H1 (cell line): ENCODE results near the gene PLCH2. TPM values are rescaled to one million over a fixed set of nuclear protein-coding genes. Genes with fewer than 3 reads are reported as not detected.
A peak's percentile ranks its signal among the peaks of the same experiment; 100 is the strongest.

Experiments used
- CTCF ChIA-PET: fragments of 300-600 bp; sonication (Branson Sonifier 250); formaldehyde crosslinking; loops from one replicate; lab custom pipeline; 2021; ENCODE audit not compliant: partially characterized antibody; lab: Charles Lee
- POLR2A ChIA-PET: fragments of 300-600 bp; sonication (Branson Sonifier 250); formaldehyde crosslinking; loops from one replicate; lab custom pipeline; 2021; ENCODE audit warnings: inconsistent platforms; ENCODE audit not compliant: partially characterized antibody; lab: Charles Lee
- DNase-seq, 2 experiments: peaks; one replicate each; pipeline versions ENCODE4 v3.0.0 to v3.0.0-alpha.2; 2010 to 2022; ENCODE audit warnings: low spot score in 2 of 2, low read depth in 1 of 2, mixed read lengths in 1 of 2
- FAIRE-seq: peaks from 2 replicates; lab custom pipeline; 2011; peaks lifted over from hg19 to GRCh38; lab: Jason Lieb, UNC
- H2AFZ ChIP-seq: 2 replicates; pipeline ENCODE4 v1.8.1; 2012; ENCODE audit warnings: low read length, inconsistent platforms
- H2AK5ac ChIP-seq: 2 replicates; pipeline ENCODE4 v1.6.1; 2013; ENCODE audit warnings: low read depth, low read length
- H2BK120ac ChIP-seq: replicated peaks from 2 replicates; pipeline ENCODE3; 2013; ENCODE audit warnings: low read depth, low read length, inconsistent platforms
- H2BK12ac ChIP-seq: 2 replicates; pipeline ENCODE4 v1.6.1; 2013; ENCODE audit warnings: low read depth, low read length
- H2BK15ac ChIP-seq: 2 replicates; pipeline ENCODE4 v1.6.1; 2013; ENCODE audit warnings: low read length
- H2BK20ac ChIP-seq: 2 replicates; pipeline ENCODE4 v1.6.1; 2013; ENCODE audit warnings: low read length
- H2BK5ac ChIP-seq: 2 replicates; pipeline ENCODE4 v1.6.1; 2013; ENCODE audit warnings: low read depth, low read length
- H3K14ac ChIP-seq: 2 replicates; pipeline ENCODE4 v1.6.1; 2013; ENCODE audit warnings: inconsistent platforms; ENCODE audit not compliant: insufficient read length
- H3K18ac ChIP-seq: 2 replicates; pipeline ENCODE4 v1.6.1; 2013; ENCODE audit warnings: low read length; ENCODE audit errors: extremely low read depth
- H3K23ac ChIP-seq: 2 replicates; pipeline ENCODE4 v1.6.1; 2013; ENCODE audit warnings: inconsistent platforms; ENCODE audit not compliant: insufficient read length
- H3K23me2 ChIP-seq: 2 replicates; pipeline ENCODE4 v1.6.1; 2013; ENCODE audit warnings: low read depth, low read length
- H3K27ac ChIP-seq: 2 replicates; pipeline ENCODE4 v1.6.1; 2011; ENCODE audit warnings: low read depth, low read length, inconsistent platforms
- H3K27me3 ChIP-seq, 4 experiments: replicated peaks in 1 of 4; 1 replicate in 1 of 4; 2 replicates in 3 of 4; pipeline versions ENCODE4 v1.6.1 to v1.8.1; 2011 to 2013; ENCODE audit warnings: low read length in 3 of 4, mild to moderate bottlenecking in 3 of 4, inconsistent platforms in 2 of 4, mixed read lengths in 2 of 4, moderate library complexity in 1 of 4; ENCODE audit not compliant: control insufficient read depth in 3 of 4, insufficient read depth in 3 of 4; ENCODE audit errors: extremely low read depth in 1 of 4
- H3K36me3 ChIP-seq, 4 experiments: 2 replicates each; pipeline versions ENCODE4 v1.6.1 to v1.8.1; 2011 to 2013; ENCODE audit warnings: mild to moderate bottlenecking in 4 of 4, low read length in 3 of 4, moderate library complexity in 2 of 4, control low read depth in 1 of 4, inconsistent platforms in 1 of 4; ENCODE audit not compliant: insufficient read depth in 4 of 4, control insufficient read depth in 2 of 4
- H3K4ac ChIP-seq: replicated peaks from 2 replicates; pipeline ENCODE3; 2013; ENCODE audit warnings: low read length, low read depth, mixed read lengths, inconsistent platforms; ENCODE audit not compliant: insufficient read length
- H3K4me1 ChIP-seq, 4 experiments: replicated peaks in 1 of 4; 1 replicate in 1 of 4; 2 replicates in 3 of 4; pipeline versions ENCODE4 v1.6.1 to v1.8.1; 2011 to 2013; ENCODE audit warnings: low read length in 3 of 4, inconsistent platforms in 2 of 4, mixed read lengths in 1 of 4; ENCODE audit not compliant: insufficient read depth in 4 of 4, control insufficient read depth in 3 of 4
- H3K4me2 ChIP-seq, 2 experiments: 2 replicates each; pipeline versions ENCODE4 v1.6.1 to v1.8.1; 2011 to 2013; ENCODE audit warnings: low read depth in 2 of 2, low read length in 2 of 2, control low read depth in 1 of 2, inconsistent platforms in 1 of 2, mild to moderate bottlenecking in 1 of 2; ENCODE audit not compliant: insufficient read depth in 1 of 2
- H3K4me3 ChIP-seq, 4 experiments: fragments of 200-600, 300-600 bp in 1 of 4; sonication (generic), shearing (Covaris generic), sonication (Bioruptor Twin) in 1 of 4; 2 replicates each; pipeline versions ENCODE4 v1.5.1 to v1.8.1; 2011 to 2016; ENCODE audit warnings: low read length in 4 of 4, low read depth in 3 of 4, control low read depth in 2 of 4, inconsistent platforms in 2 of 4, mild to moderate bottlenecking in 2 of 4, mixed read lengths in 1 of 4, moderate library complexity in 1 of 4; ENCODE audit not compliant: insufficient read depth in 2 of 4; ENCODE audit errors: extremely low read depth in 1 of 4
- H3K56ac ChIP-seq: replicated peaks from 2 replicates; pipeline ENCODE3; 2013; ENCODE audit warnings: low read depth, mild to moderate bottlenecking, mixed read lengths, low read length, inconsistent platforms; ENCODE audit not compliant: insufficient read length
- H3K79me1 ChIP-seq: 2 replicates; pipeline ENCODE4 v1.6.1; 2013; ENCODE audit warnings: low read depth, low read length, control low read depth
- H3K79me2 ChIP-seq, 2 experiments: 2 replicates each; pipeline versions ENCODE4 v1.6.1 to v1.8.1; 2012 to 2013; ENCODE audit warnings: low read length in 2 of 2, mild to moderate bottlenecking in 2 of 2, inconsistent platforms in 1 of 2; ENCODE audit not compliant: insufficient read depth in 2 of 2, control insufficient read depth in 1 of 2
- H3K9ac ChIP-seq, 4 experiments: replicated peaks in 1 of 4; 1 replicate in 1 of 4; 2 replicates in 3 of 4; pipeline versions ENCODE4 v1.6.1 to v1.8.1; 2011 to 2013; ENCODE audit warnings: low read depth in 3 of 4, low read length in 3 of 4, control low read depth in 2 of 4, mild to moderate bottlenecking in 2 of 4, moderate library complexity in 2 of 4, inconsistent platforms in 1 of 4; ENCODE audit errors: extremely low read depth in 1 of 4
- H3K9me3 ChIP-seq, 2 experiments: 2 replicates each; pipeline versions ENCODE4 v1.6.1 to v1.8.1; 2012 to 2013; ENCODE audit warnings: mild to moderate bottlenecking in 2 of 2, moderate library complexity in 2 of 2, control low read depth in 1 of 2, inconsistent platforms in 1 of 2, low read depth in 1 of 2, low read length in 1 of 2, mixed read lengths in 1 of 2; ENCODE audit not compliant: insufficient read depth in 2 of 2
- H4K20me1 ChIP-seq, 2 experiments: replicated peaks in 1 of 2; 2 replicates each; pipeline versions ENCODE3 to v1.8.1; 2011 to 2013; ENCODE audit warnings: inconsistent platforms in 2 of 2, low read length in 2 of 2, mild to moderate bottlenecking in 1 of 2; ENCODE audit not compliant: insufficient read depth in 2 of 2, control insufficient read depth in 1 of 2
- H4K5ac ChIP-seq: 2 replicates; pipeline ENCODE4 v1.6.1; 2013; ENCODE audit warnings: low read length, low read depth, mixed read lengths, inconsistent platforms; ENCODE audit not compliant: insufficient read length
- H4K8ac ChIP-seq: 2 replicates; pipeline ENCODE4 v1.8.0; 2013; ENCODE audit warnings: mild to moderate bottlenecking, moderate library complexity, low read length, inconsistent platforms; ENCODE audit not compliant: insufficient read depth; ENCODE audit errors: extremely low read depth
- H4K91ac ChIP-seq: replicated peaks from 2 replicates; pipeline ENCODE3; 2013; ENCODE audit warnings: low read length, mixed read lengths, inconsistent platforms; ENCODE audit not compliant: insufficient read length
- CBX5 ChIP-seq: fragments of 300-800, 300-1000 bp; sonication (generic); IDR thresholded peaks from 2 replicates; pipeline ENCODE4 v1.7.1; 2016; ENCODE audit warnings: antibody characterized with exemption, low read length, low read depth
- CEBPB ChIP-seq: IDR thresholded peaks from 2 replicates; pipeline ENCODE4 v1.6.1; 2012; ENCODE audit warnings: low read depth, low read length
- GABPA ChIP-seq: IDR thresholded peaks from 2 replicates; pipeline ENCODE4 v1.6.1; 2011; ENCODE audit warnings: mild to moderate bottlenecking, low read length, moderate library complexity, borderline replicate concordance; ENCODE audit not compliant: insufficient read depth
- GTF2F1 ChIP-seq: IDR thresholded peaks from 2 replicates; pipeline ENCODE4 v1.6.1; 2012; ENCODE audit warnings: low read depth, low read length, improper control_type of control experiment, borderline replicate concordance
- MAFK ChIP-seq: IDR thresholded peaks from 2 replicates; pipeline ENCODE4 v1.6.1; 2012; ENCODE audit warnings: low read depth, mild to moderate bottlenecking, improper control_type of control experiment, low read length
- RAD21 ChIP-seq, 2 experiments: IDR thresholded peaks in 1 of 2; conservative IDR thresholded peaks in 1 of 2; 2 replicates each; pipeline ENCODE4 v1.6.1; 2011; ENCODE audit warnings: low read depth in 2 of 2, low read length in 2 of 2, improper control_type of control experiment in 1 of 2, inconsistent platforms in 1 of 2, mild to moderate bottlenecking in 1 of 2, moderate library complexity in 1 of 2
- SIN3A ChIP-seq, 2 experiments: IDR thresholded peaks in 1 of 2; conservative IDR thresholded peaks in 1 of 2; 2 replicates each; pipeline ENCODE4 v1.6.1; 2011 to 2012; ENCODE audit warnings: low read length in 2 of 2, improper control_type of control experiment in 1 of 2, low read depth in 1 of 2, mild to moderate bottlenecking in 1 of 2
- WGBS, 2 experiments: shearing (Covaris generic) in 1 of 2; methylation state at CpG; one replicate each; pipeline versions ENCODE4 v1.1.6 to v1.1.7; 2013 to 2015; ENCODE audit warnings: low lambda C conversion rate in 2 of 2, mixed read lengths in 2 of 2, inconsistent platforms in 1 of 2, low coverage in 1 of 2, missing lambda C conversion rate in 1 of 2; ENCODE audit not compliant: insufficient replicate concordance in 2 of 2, insufficient coverage in 1 of 2, insufficient read length in 1 of 2; ENCODE audit errors: extremely low coverage in 1 of 2, missing lambda C conversion rate in 1 of 2; 5-methylcytosine and 5-hydroxymethylcytosine counted together
- polyA plus RNA-seq, 7 experiments: library from polyadenylated mRNA; depleted of rRNA in 3 of 7; stranded (reverse) in 5 of 7; unstranded in 2 of 7; fragments of >200 nt in 5 of 7; fragments of 200-250 nt in 2 of 7; gene quantifications; 1 replicate in 5 of 7; 2 replicates in 1 of 7; 4 replicates in 1 of 7; pipeline versions ENCODE4 v1.2.1 to v1.2.3, GENCODE V29; 2011 to 2013; ENCODE audit warnings: missing spikeins in 2 of 7, mixed read lengths in 2 of 7
- total RNA-seq: library from RNA; stranded (reverse); fragmentation: NEBNext Ultra II Directional; extraction: Animal tissue kit (Norgen Biotek cat#: 25700); gene quantifications from 2 replicates; pipeline ENCODE4 v1.2.1, GENCODE V29; 2021
- TF ChIP-seq, protein P1 (sequence below), 3 experiments: IDR thresholded peaks; 1 replicate in 2 of 3; 2 replicates in 1 of 3; pipeline versions ENCODE4 v1.5.1 to v1.6.1; 2011; ENCODE audit warnings: low read length in 3 of 3, mild to moderate bottlenecking in 3 of 3, inconsistent platforms in 2 of 3, low read depth in 1 of 3, moderate library complexity in 1 of 3; ENCODE audit not compliant: insufficient read depth in 1 of 3; ENCODE audit errors: control extremely low read depth in 1 of 3

PLCH2 gene
- total and polyA plus RNA-seq, 2 of the 8 experiments (the other 6 are each of a cell fraction or from before 2014, with no cell fraction given) = 0.14 to 0.19 TPM

DNA sequence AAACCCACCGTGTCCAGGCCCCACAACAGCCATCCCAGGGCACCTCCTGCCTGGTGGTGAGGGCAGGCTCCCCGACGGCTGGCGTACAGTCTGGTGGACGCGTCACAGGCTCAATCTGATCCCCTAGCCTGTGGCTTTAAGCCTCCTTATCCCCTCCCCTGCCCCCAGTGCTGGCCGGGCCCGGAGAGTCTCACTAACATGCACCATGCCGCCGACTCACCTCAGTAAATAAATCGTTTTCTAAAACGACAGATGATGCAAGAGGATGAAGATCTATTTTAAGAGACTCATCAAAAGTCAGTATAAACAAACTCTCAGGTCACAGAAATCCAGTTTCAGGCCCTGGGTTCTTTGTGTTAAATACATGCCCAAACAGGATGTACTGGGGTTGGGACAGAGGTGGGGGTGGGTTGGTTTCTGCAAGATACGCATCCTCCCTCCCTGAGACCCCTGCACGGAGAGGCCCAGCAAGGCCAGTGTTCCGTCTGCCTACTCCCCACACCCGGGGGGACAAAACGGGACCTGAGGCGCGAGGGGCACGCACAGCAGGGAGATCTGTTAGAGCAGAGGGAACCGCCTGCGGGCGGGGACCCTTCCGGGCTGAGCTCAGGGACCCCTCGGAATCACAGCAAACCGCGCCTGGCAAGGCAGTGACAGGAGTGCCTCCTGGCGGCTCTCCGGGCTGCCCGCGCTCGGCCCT, 47.3 kb downstream of the PLCH2 start:
- H2BK120ac ChIP-seq = no peak overlapping the region
- H3K23me2 ChIP-seq = peaks cover 2% of the 10 kb centered on the region; the same call in 1 of the 2 replicates
- H3K4me3 ChIP-seq = no peak overlapping the region
- CTCF ChIA-PET = interaction anchor here (0.6 to 4.9 kb wide), 15 partner anchors 9 to 901 kb away, joined by 3 to 27 read pairs (median 3); no protein-coding TSS in a partner anchor
- no peak overlapping the region for H2AFZ ChIP-seq
- peaks cover 12 to 28% (median 20%) of the 10 kb centered on the region in 4 experiments; a peak in 7 of 8 replicates for H3K36me3 ChIP-seq
- peaks cover 13 to 18% (median 17%) of the 10 kb centered on the region in 4 experiments for H3K27me3 ChIP-seq
- H2BK12ac ChIP-seq = no peak overlapping the region
- H3K27ac ChIP-seq = no peak overlapping the region
- WGBS, 2 experiments = 84% methylated on average over 30 of the region's 32 CpGs; no CpG with 5 or more reads in 1 of the 2 experiments
- H3K4me1 ChIP-seq = peaks cover 0 to 28% (median 16%) of the 10 kb centered on the region in 4 experiments; a peak in 6 of 7 replicates
- peaks cover 14 to 44% of the 10 kb centered on the region in 2 experiments for H3K79me2 ChIP-seq
- H3K79me1 ChIP-seq = peaks cover 30% of the 10 kb centered on the region
- H3K23ac ChIP-seq = no peak overlapping the region
- H2BK15ac ChIP-seq = no peak overlapping the region
- POLR2A ChIA-PET = interaction anchor here (0.6 to 1.1 kb wide), 3 partner anchors 17 to 110 kb away, joined by 3 read pairs; no protein-coding TSS in a partner anchor
- no peak overlapping the region for H4K91ac ChIP-seq
- no peak overlapping the region for H3K14ac ChIP-seq
- no peak overlapping the region for H2BK20ac ChIP-seq
- peaks cover 36 to 50% of the 10 kb centered on the region in 2 experiments for H4K20me1 ChIP-seq
- no peak overlapping the region for H3K18ac ChIP-seq
- no peak overlapping the region for H3K4ac ChIP-seq
- no peak overlapping the region for H2AK5ac ChIP-seq
- H3K9ac ChIP-seq = no peak overlapping the region
- no peak for FAIRE-seq
- H4K5ac ChIP-seq = no peak overlapping the region
- no peak overlapping the region for H2BK5ac ChIP-seq
- no peak overlapping the region for H3K56ac ChIP-seq
- H4K8ac ChIP-seq = no peak overlapping the region
- no peak overlapping the region; a peak in 1 of 4 replicates for H3K4me2 ChIP-seq
- DNase-seq = peak in 1 of 2 experiments; percentile 64
- no peaks in the 10 kb centered on the region for H3K9me3 ChIP-seq
- TF ChIP-seq SIN3A (conservative IDR thresholded peaks at IDR 0.05 in 1 of 2, IDR thresholded peaks at IDR 0.05 in 1 of 2; ENCODE audit: low read depth in 1 of 2, low read length in 2 of 2) = peak in 1 of 2 experiments; percentile 49; a peak in 1 of 4 replicates
- TF ChIP-seq RAD21 (IDR thresholded peaks at IDR 0.05 in 1 of 2, conservative IDR thresholded peaks at IDR 0.05 in 1 of 2; ENCODE audit: low read depth in 2 of 2, low read length in 2 of 2) = peak; percentile 44 to 60
- peak; percentile 51; the same call in 1 of the 2 replicates for TF ChIP-seq GABPA
- no peak for TF ChIP-seq GTF2F1
- no peak for TF ChIP-seq CBX5
- TF ChIP-seq, protein P1, sequence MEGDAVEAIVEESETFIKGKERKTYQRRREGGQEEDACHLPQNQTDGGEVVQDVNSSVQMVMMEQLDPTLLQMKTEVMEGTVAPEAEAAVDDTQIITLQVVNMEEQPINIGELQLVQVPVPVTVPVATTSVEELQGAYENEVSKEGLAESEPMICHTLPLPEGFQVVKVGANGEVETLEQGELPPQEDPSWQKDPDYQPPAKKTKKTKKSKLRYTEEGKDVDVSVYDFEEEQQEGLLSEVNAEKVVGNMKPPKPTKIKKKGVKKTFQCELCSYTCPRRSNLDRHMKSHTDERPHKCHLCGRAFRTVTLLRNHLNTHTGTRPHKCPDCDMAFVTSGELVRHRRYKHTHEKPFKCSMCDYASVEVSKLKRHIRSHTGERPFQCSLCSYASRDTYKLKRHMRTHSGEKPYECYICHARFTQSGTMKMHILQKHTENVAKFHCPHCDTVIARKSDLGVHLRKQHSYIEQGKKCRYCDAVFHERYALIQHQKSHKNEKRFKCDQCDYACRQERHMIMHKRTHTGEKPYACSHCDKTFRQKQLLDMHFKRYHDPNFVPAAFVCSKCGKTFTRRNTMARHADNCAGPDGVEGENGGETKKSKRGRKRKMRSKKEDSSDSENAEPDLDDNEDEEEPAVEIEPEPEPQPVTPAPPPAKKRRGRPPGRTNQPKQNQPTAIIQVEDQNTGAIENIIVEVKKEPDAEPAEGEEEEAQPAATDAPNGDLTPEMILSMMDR (IDR thresholded peaks at IDR 0.05; ENCODE audit: control extremely low read depth in 1 of 3, insufficient read depth in 1 of 3, low read depth in 1 of 3, low read length in 3 of 3) = peak in 2 of 3 experiments; percentile 58 to 59; a peak in 3 of 4 replicates
- TF ChIP-seq CEBPB = no peak
- no peak for TF ChIP-seq MAFK
